ENCODE data around the gene MAST4. TPM values are rescaled to one million over a fixed set of nuclear protein-coding genes. Genes with fewer than 3 reads are reported as not detected.

MAST4 gene
- total RNA-seq, 2 donors from 2014 or later = 11.0 to 11.5 TPM

GRCh38 chr5:67098656-67099055 lies 502.5 kb downstream of the MAST4 start:
- Mint-ChIP-seq H3K36me3 (ENCODE audit: low read depth) (peaks cover 2% of the 10 kb centered on the region), H3K9me3 (no peaks in the 10 kb centered on the region)
- no peak for TF ChIP-seq CTCF (conservative IDR thresholded peaks at IDR 0.05)

GRCh38 chr5:67100301-67100700 lies 504.1 kb downstream of the MAST4 start:
- H3K4me3 Mint-ChIP-seq = no peak overlapping the region
- H3K4me1 ChIP-seq (ENCODE audit: control insufficient read depth, insufficient read depth, low read length) = peaks cover 8% of the 10 kb centered on the region
- 96 to 100% methylated on average over 3 to 10 of the region's 10 CpGs for WGBS, 2 experiments (ENCODE audit: insufficient coverage in 1 of 2, insufficient read length in 1 of 2)
- H3K27ac Mint-ChIP-seq = no peak overlapping the region
- no peaks in the 10 kb centered on the region for H3K9me3 ChIP-seq (ENCODE audit: control insufficient read depth, low read length)
- H3K36me3 ChIP-seq (ENCODE audit: control insufficient read depth, insufficient read depth, low read length) = no peaks in the 10 kb centered on the region
- TF ChIP-seq CTCF (conservative IDR thresholded peaks at IDR 0.05) = no peak
- H3K27ac ChIP-seq (ENCODE audit: low read depth, low read length) = no peak overlapping the region
- H3K4me3 ChIP-seq (ENCODE audit: low read length) = no peak overlapping the region
- no peaks in the 10 kb centered on the region for H3K27me3 Mint-ChIP-seq (ENCODE audit: insufficient read depth)
- H3K27me3 ChIP-seq (ENCODE audit: control insufficient read depth, insufficient read depth, low read length, poor library complexity, severe bottlenecking) = no peaks in the 10 kb centered on the region
- no peaks in the 10 kb centered on the region for H3K9me3 Mint-ChIP-seq
- DNase-seq = no peak
- peaks cover 3% of the 10 kb centered on the region for H3K36me3 Mint-ChIP-seq (ENCODE audit: low read depth)
- peaks cover 14% of the 10 kb centered on the region for H3K4me1 Mint-ChIP-seq
- no peak overlapping the region for H3K9ac ChIP-seq (ENCODE audit: extremely low read depth, low read length, poor library complexity, severe bottlenecking)

More at GRCh38 chr5:67098656-67099055, 502.5 kb downstream of the MAST4 start:
- Histone ChIP-seq H3K9me3 (ENCODE audit: control insufficient read depth, low read length) (no peaks in the 10 kb centered on the region), H3K4me3 (ENCODE audit: low read length) (no peak overlapping the region), H3K36me3 (ENCODE audit: control insufficient read depth, insufficient read depth, low read length) (no peaks in the 10 kb centered on the region), H3K4me1 (ENCODE audit: control insufficient read depth, insufficient read depth, low read length) (peaks cover 8% of the 10 kb centered on the region), H3K9ac (ENCODE audit: extremely low read depth, low read length, poor library complexity, severe bottlenecking) (no peak overlapping the region), H3K27ac (ENCODE audit: low read depth, low read length) (no peak overlapping the region), H3K27me3 (ENCODE audit: control insufficient read depth, insufficient read depth, low read length, poor library complexity, severe bottlenecking) (no peaks in the 10 kb centered on the region)
- Mint-ChIP-seq H3K27ac (no peak overlapping the region), H3K4me1 (peaks cover 28% of the 10 kb centered on the region), H3K27me3 (ENCODE audit: insufficient read depth) (no peaks in the 10 kb centered on the region), H3K4me3 (no peak overlapping the region)
- DNase-seq = no peak

DNA sequence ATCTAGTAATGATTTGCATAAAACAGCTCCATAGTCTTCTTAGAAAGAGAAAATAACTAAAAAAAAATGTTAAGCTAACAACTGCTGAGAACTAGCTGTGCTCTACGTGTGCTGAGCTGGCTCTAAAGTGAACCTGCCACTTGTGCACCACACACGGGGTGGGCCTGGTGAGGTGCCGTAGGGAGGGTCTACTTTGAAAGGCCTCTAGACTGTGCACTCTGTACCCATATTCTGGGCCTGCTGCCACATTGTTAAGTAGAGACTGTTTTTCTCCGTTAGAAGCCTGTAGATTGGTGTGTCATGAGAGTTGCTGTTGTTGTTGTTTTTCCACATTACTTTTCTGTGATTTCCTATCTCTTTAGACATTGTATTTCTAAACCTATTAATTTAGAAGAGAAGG lies 506.5 kb downstream of the MAST4 start:
- peaks cover 3% of the 10 kb centered on the region for H3K36me3 Mint-ChIP-seq (ENCODE audit: low read depth)
- H3K9me3 Mint-ChIP-seq = no peaks in the 10 kb centered on the region
- H3K9ac ChIP-seq (ENCODE audit: extremely low read depth, low read length, poor library complexity, severe bottlenecking) = no peak overlapping the region
- H3K27ac Mint-ChIP-seq = no peak overlapping the region
- no peak overlapping the region for H3K4me3 ChIP-seq (ENCODE audit: low read length)
- TF ChIP-seq CTCF (conservative IDR thresholded peaks at IDR 0.05) = no peak
- H3K4me1 ChIP-seq (ENCODE audit: control insufficient read depth, insufficient read depth, low read length) = no peaks in the 10 kb centered on the region
- H3K4me1 Mint-ChIP-seq = peaks cover 8% of the 10 kb centered on the region
- no peaks in the 10 kb centered on the region for H3K27me3 Mint-ChIP-seq (ENCODE audit: insufficient read depth)
- no peaks in the 10 kb centered on the region for H3K36me3 ChIP-seq (ENCODE audit: control insufficient read depth, insufficient read depth, low read length)
- H3K27me3 ChIP-seq (ENCODE audit: control insufficient read depth, insufficient read depth, low read length, poor library complexity, severe bottlenecking) = no peaks in the 10 kb centered on the region
- 92 to 100% methylated on average over 2 to 4 of the region's 4 CpGs for WGBS, 2 experiments (ENCODE audit: insufficient coverage in 1 of 2, insufficient read length in 1 of 2)
- no peak overlapping the region for H3K4me3 Mint-ChIP-seq
- no peak for DNase-seq
- H3K9me3 ChIP-seq (ENCODE audit: control insufficient read depth, low read length) = no peaks in the 10 kb centered on the region
- no peak overlapping the region for H3K27ac ChIP-seq (ENCODE audit: low read depth, low read length)

Data from endodermal cell (in vitro differentiated cells).